A549 (cell line): ENCODE data around the gene PTPRG. TPM values are rescaled to one million over a fixed set of nuclear protein-coding genes. Genes with fewer than 3 reads are reported as not detected.

Experiments
- ATAC-seq, 2 experiments: fragments of 200-7000 bp in 1 of 2; fragments of >200 bp in 1 of 2; cut with Nextera tagmentation in 1 of 2; cut with Tn5 transposase in 1 of 2; 3 replicates each; pipeline versions ENCODE4 v1.8.0 to v1.9.1; 2018 to 2020; ENCODE audit warnings: mild to moderate bottlenecking in 1 of 2, moderate library complexity in 1 of 2
- CTCF ChIA-PET: fragments of 300-600 bp; sonication (Branson Sonifier 250); formaldehyde crosslinking; extraction: SDS; loops from one replicate; lab custom pipeline; 2021; ENCODE audit warnings: antibody characterized with exemption, inconsistent platforms; lab: Yijun Ruan, JAX
- POLR2A ChIA-PET: fragments of 350-600 bp; formaldehyde crosslinking; extraction: SDS; loops from one replicate; lab custom pipeline; 2021; ENCODE audit warnings: antibody characterized with exemption, inconsistent platforms; lab: Yijun Ruan, JAX
- DNase-seq, 2 experiments: peaks; one replicate each; pipeline versions ENCODE4 v3.0.0 to v3.0.0-alpha.2; 2011 to 2016; ENCODE audit warnings: low read depth in 1 of 2, low spot score in 1 of 2
- FAIRE-seq: peaks from 2 replicates; lab custom pipeline; 2011; peaks lifted over from hg19 to GRCh38; lab: Jason Lieb, UNC
- H3K27ac ChIP-seq, 2 experiments: fragments of >200 bp; sonication (Bioruptor Twin); formaldehyde crosslinking; 3 replicates each; pipeline ENCODE4 v1.5.1; 2016 to 2017
- H3K4me1 ChIP-seq: fragments of >200 bp; sonication (Bioruptor Twin); formaldehyde crosslinking; 3 replicates; pipeline ENCODE4 v1.6.1; 2016
- H3K4me2 ChIP-seq: fragments of >200 bp; sonication (Bioruptor Twin); formaldehyde crosslinking; 3 replicates; pipeline ENCODE4 v1.6.1; 2016
- H3K4me3 ChIP-seq: fragments of >200 bp; sonication (Bioruptor Twin); formaldehyde crosslinking; 3 replicates; pipeline ENCODE4 v1.5.1; 2016
- H3K9me3 ChIP-seq: fragments of >200 bp; sonication (Bioruptor Twin); formaldehyde crosslinking; 3 replicates; pipeline ENCODE4 v1.6.1; 2016
- CBX2 ChIP-seq: fragments of 200-600 bp; sonication (generic); IDR thresholded peaks from 2 replicates; pipeline ENCODE4 v1.6.1; 2016; ENCODE audit warnings: low read depth, mild to moderate bottlenecking, borderline replicate concordance
- CEBPB ChIP-seq, 2 experiments: fragments of >200 bp in 1 of 2; sonication (Bioruptor Twin) in 1 of 2; formaldehyde crosslinking in 1 of 2; IDR thresholded peaks; 2 replicates each; pipeline ENCODE4 v1.6.1; 2012 to 2016
- CHD2 ChIP-seq: fragments of 150-350 bp; IDR thresholded peaks from 2 replicates; pipeline ENCODE4 v1.6.1; 2014; ENCODE audit warnings: low read length; ENCODE audit not compliant: partially characterized antibody
- EP300 ChIP-seq, 2 experiments: fragments of >200 bp; sonication (Bioruptor Twin); formaldehyde crosslinking; IDR thresholded peaks; 2 replicates in 1 of 2; 3 replicates in 1 of 2; pipeline ENCODE4 v1.6.1; 2016 to 2017
- HDAC2 ChIP-seq: fragments of 200-600 bp; sonication (generic); IDR thresholded peaks from 2 replicates; pipeline ENCODE4 v1.6.1; 2016
- HOXB13 ChIP-seq: fragments of 250-450 bp; sonication (Bioruptor Pico); IDR thresholded peaks from 2 replicates; pipeline ENCODE4 v1.5.0; 2020; ENCODE audit warnings: low read depth, mild to moderate bottlenecking, moderate library complexity
- JUN ChIP-seq, 2 experiments: fragments of >200 bp; sonication (Bioruptor Twin); formaldehyde crosslinking; IDR thresholded peaks; 2 replicates in 1 of 2; 3 replicates in 1 of 2; pipeline ENCODE4 v1.6.1; 2016 to 2017
- JUNB ChIP-seq: fragments of >200 bp; sonication (Bioruptor Twin); formaldehyde crosslinking; IDR thresholded peaks from 2 replicates; pipeline ENCODE4 v1.6.1; 2016
- MAFK ChIP-seq: fragments of 450-650 bp; IDR thresholded peaks from 2 replicates; pipeline ENCODE4 v1.6.1; 2014; ENCODE audit not compliant: partially characterized antibody
- MAZ ChIP-seq: fragments of 150-350 bp; IDR thresholded peaks from 2 replicates; pipeline ENCODE4 v1.6.1; 2014; ENCODE audit warnings: antibody characterized with exemption, low read depth, low read length, borderline replicate concordance
- PHF8 ChIP-seq: fragments of 200-600 bp; sonication (generic); IDR thresholded peaks from 2 replicates; pipeline ENCODE4 v1.6.1; 2016; ENCODE audit warnings: low read depth, mild to moderate bottlenecking, antibody characterized with exemption, moderate library complexity, borderline replicate concordance
- POLR2A ChIP-seq: IDR thresholded peaks from 2 replicates; pipeline ENCODE4 v1.6.1; 2012; ENCODE audit warnings: mild to moderate bottlenecking, low read length
- POLR2AphosphoS2 ChIP-seq: conservative IDR thresholded peaks from 2 replicates; pipeline ENCODE4 v1.6.1; 2012; ENCODE audit warnings: low read length, improper control_type of control experiment, inconsistent platforms
- RARB ChIP-seq: fragments of 250-450 bp; sonication (Bioruptor Pico); IDR thresholded peaks from 2 replicates; pipeline ENCODE4 v1.8.0; 2021; ENCODE audit warnings: mild to moderate bottlenecking, moderate library complexity
- SMC3 ChIP-seq: fragments of >200 bp; sonication (Bioruptor Twin); formaldehyde crosslinking; IDR thresholded peaks from 3 replicates; pipeline ENCODE4 v1.6.1; 2018; ENCODE audit warnings: inconsistent platforms
- SREBF2 ChIP-seq: fragments of 450-650 bp; IDR thresholded peaks from 2 replicates; pipeline ENCODE4 v1.6.1; 2014; ENCODE audit warnings: mild to moderate bottlenecking, moderate library complexity
- TFCP2L1 ChIP-seq: fragments of 250-450 bp; sonication (Bioruptor Pico); IDR thresholded peaks from 2 replicates; pipeline ENCODE4 v1.5.0; 2021; ENCODE audit warnings: mild to moderate bottlenecking
- ZFP36 ChIP-seq: fragments of 450-650 bp; IDR thresholded peaks from 2 replicates; pipeline ENCODE4 v1.6.1; 2014; ENCODE audit warnings: borderline replicate concordance; ENCODE audit not compliant: partially characterized antibody
- ZSCAN20 ChIP-seq: fragments of 250-450 bp; sonication (Bioruptor Pico); IDR thresholded peaks from 2 replicates; pipeline ENCODE4 v1.8.0; 2022; ENCODE audit warnings: mild to moderate bottlenecking, moderate library complexity
- WGBS: methylation state at CpG from one replicate; pipeline ENCODE4 v1.1.6; 2017; ENCODE audit errors: missing lambda C conversion rate; 5-methylcytosine and 5-hydroxymethylcytosine counted together
- polyA plus RNA-seq, 4 experiments: library from polyadenylated mRNA; depleted of rRNA in 3 of 4; stranded (reverse); fragments of >200 nt; fragmentation: RNase III in 1 of 4; extraction: RNeasy Plus Mini Kit Qiagen cat#74134 plus additional on column Dnase treatment in 1 of 4; gene quantifications; 2 replicates in 3 of 4; 3 replicates in 1 of 4; pipeline ENCODE4 v1.2.3, GENCODE V29; 2011 to 2017
- TF ChIP-seq, protein P1 (sequence below): IDR thresholded peaks from 2 replicates; pipeline ENCODE4 v1.6.1; 2012
- TF ChIP-seq, protein P2 (sequence below): IDR thresholded peaks from 2 replicates; pipeline ENCODE4 v1.6.1; 2012
- TF ChIP-seq, protein P3 (sequence below): fragments of >200 bp; sonication (Bioruptor Twin); formaldehyde crosslinking; IDR thresholded peaks from 2 replicates; pipeline ENCODE4 v1.6.1; 2016
- TF ChIP-seq, protein P4 (sequence below): fragments of 450-650 bp; IDR thresholded peaks from 2 replicates; pipeline ENCODE4 v1.6.1; 2014; ENCODE audit warnings: antibody characterized with exemption
- TF ChIP-seq, protein P5 (sequence below): fragments of 250-450 bp; sonication (Bioruptor Pico); IDR thresholded peaks from 2 replicates; pipeline ENCODE4 v1.5.0; 2021; ENCODE audit warnings: mild to moderate bottlenecking, moderate library complexity, borderline replicate concordance
- TF ChIP-seq, protein P6 (sequence below): fragments of >200 bp; sonication (Bioruptor Twin); formaldehyde crosslinking; IDR thresholded peaks from 3 replicates; pipeline ENCODE4 v1.5.1; 2016

PTPRG gene
- polyA plus RNA-seq, 2 of the 4 experiments (the other 2 are of a cell fraction), result 4.5 to 4.8 TPM

DNA sequence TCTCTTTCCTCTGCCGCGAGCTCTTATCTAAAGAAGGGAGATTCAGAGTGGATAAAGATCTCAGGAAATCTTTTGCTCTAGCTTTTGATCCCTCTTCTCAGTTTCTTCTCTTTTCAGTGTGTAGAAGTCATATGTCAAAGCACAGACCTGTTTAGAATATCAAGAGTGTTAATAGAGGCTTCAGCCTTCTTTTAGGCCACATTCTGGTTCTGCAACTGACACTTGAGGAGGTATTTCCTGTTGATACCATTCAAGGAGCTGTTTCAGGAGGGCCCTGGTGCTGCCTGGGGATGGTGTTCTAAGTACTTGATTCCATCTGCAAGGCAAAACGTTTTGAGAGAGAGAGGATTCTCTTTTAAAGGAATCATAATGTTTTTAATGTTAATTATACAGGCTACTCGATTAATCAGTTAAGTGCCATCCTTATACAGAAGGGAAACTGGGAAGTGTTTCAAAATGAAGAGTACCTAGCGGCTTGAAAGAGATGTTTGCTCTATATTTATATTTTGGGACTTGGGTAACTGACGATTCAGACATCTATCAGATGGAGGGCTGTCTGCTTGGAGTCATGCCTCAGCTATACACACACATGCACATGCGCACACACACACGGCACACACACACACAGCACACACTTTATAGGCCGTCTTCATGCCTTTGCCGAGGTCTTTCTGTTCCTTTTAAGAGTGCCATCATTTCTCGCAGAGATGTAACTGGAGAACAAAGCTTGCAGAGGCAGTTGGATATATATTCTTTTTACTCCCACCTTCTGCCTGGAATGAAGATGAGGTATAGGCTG, 313.9 kb downstream of the PTPRG start:
- no peak overlapping the region for H3K27ac ChIP-seq
- DNase-seq, result no peak
- ATAC-seq, result no peak
- no peak overlapping the region for H3K4me2 ChIP-seq
- WGBS, result 59% methylated on average over 11 of the region's 11 CpGs
- no peak overlapping the region for H3K4me3 ChIP-seq
- FAIRE-seq, result no peak
- ChIA-PET CTCF (interaction anchor here (1.2 kb wide), 1 partner anchor 17 kb away, joined by 3 read pairs; no protein-coding TSS in a partner anchor), POLR2A (no interaction called here)
- H3K4me1 ChIP-seq, result peaks cover 10% of the 10 kb centered on the region; the same call in 2 of the 3 replicates
- no peaks in the 10 kb centered on the region for H3K9me3 ChIP-seq
- TF ChIP-seq, protein P1, sequence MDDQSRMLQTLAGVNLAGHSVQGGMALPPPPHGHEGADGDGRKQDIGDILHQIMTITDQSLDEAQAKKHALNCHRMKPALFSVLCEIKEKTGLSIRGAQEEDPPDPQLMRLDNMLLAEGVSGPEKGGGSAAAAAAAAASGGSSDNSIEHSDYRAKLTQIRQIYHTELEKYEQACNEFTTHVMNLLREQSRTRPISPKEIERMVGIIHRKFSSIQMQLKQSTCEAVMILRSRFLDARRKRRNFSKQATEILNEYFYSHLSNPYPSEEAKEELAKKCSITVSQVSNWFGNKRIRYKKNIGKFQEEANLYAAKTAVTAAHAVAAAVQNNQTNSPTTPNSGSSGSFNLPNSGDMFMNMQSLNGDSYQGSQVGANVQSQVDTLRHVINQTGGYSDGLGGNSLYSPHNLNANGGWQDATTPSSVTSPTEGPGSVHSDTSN, result no peak
- TF ChIP-seq TFCP2L1 (CRISPR knock-in tag), result no peak
- no peak for TF ChIP-seq PHF8
- TF ChIP-seq, protein P2, sequence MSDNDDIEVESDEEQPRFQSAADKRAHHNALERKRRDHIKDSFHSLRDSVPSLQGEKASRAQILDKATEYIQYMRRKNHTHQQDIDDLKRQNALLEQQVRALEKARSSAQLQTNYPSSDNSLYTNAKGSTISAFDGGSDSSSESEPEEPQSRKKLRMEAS, result no peak
- TF ChIP-seq ZSCAN20 (CRISPR knock-in tag), result no peak
- no peak for TF ChIP-seq CEBPB (IDR thresholded peaks at IDR 0.05)
- TF ChIP-seq SMC3, result no peak
- TF ChIP-seq CBX2, result no peak
- TF ChIP-seq MAZ, result no peak
- TF ChIP-seq JUNB, result no peak

DNA sequence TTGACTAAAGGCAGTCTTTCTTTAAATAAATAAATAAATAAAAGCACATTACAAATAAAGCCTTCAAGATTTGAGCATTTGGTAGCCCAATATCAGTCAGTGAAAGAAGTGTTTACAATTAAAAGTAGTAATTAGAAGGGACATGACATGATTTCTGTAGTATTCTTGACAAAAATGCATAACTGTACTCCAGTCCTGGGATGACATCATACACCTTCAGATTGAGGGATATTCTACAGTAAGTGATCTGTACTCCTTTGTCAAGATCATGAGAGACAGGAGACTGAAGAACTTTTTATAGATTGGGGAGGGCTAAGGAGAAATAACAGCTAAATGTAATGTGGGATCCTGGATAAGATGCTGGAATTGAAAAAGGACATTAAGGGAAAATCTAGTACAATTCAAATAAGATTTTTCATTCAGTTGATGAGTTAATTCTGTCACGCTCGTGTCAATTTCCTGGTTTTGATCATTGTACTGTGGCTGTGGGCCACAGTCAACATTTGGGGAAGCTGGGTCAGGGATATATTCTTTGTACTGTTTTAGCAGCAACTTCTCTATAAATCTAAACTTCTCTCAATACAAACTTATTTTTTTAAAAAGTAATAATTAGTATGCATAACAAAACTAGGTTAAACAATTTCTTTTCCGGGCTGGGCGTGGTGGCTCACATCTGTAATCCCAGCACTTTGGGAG, 314.8 kb downstream of the PTPRG start:
- FAIRE-seq (no peak), ATAC-seq (no peak), DNase-seq (no peak)
- H3K9me3 ChIP-seq, result no peaks in the 10 kb centered on the region
- no peak overlapping the region for H3K4me2 ChIP-seq
- H3K4me3 ChIP-seq, result no peak overlapping the region
- CTCF ChIA-PET, result interaction anchor here (1.1 kb wide), 1 partner anchor 14 kb away, joined by 3 read pairs; no protein-coding TSS in a partner anchor
- H3K27ac ChIP-seq, result no peak overlapping the region
- TF ChIP-seq CHD2 (no peak), CEBPB (IDR thresholded peaks at IDR 0.05) (no peak), JUN (IDR thresholded peaks at IDR 0.05) (no peak), MAZ (no peak), HOXB13 (CRISPR knock-in tag) (no peak), EP300 (IDR thresholded peaks at IDR 0.05) (no peak), SREBF2 (no peak), TFCP2L1 (CRISPR knock-in tag) (no peak)
- TF ChIP-seq, protein P3, sequence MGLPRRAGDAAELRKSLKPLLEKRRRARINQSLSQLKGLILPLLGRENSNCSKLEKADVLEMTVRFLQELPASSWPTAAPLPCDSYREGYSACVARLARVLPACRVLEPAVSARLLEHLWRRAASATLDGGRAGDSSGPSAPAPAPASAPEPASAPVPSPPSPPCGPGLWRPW, result no peak
- POLR2A ChIA-PET, result no interaction called here
- 56% methylated on average over 4 of the region's 4 CpGs for WGBS
- H3K4me1 ChIP-seq, result peaks cover 10% of the 10 kb centered on the region; the same call in 2 of the 3 replicates

DNA sequence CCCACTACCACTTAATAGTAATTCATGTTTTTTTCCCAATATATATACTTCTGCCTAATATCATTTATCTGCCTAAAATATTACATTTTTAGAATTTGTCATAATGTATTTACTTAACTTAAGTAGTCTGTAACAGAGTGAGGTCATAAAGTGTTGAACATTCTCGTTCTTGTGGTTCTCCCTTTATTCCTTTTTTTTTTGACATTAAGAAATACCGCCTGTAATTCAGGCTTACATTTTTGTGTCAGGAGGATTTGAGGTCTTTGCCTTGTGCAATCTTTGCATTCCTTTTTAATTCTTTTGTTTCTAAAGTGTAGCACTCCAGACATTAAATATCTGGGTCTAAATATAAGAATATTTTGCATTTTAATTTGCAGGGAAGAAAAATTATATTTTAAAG, 315.4 kb downstream of the PTPRG start:
- ChIA-PET POLR2A (no interaction called here), CTCF (interaction anchor here (1.1 kb wide), 1 partner anchor 13 kb away, joined by 3 read pairs; no protein-coding TSS in a partner anchor)
- Histone ChIP-seq H3K9me3 (no peaks in the 10 kb centered on the region), H3K4me2 (peak overlapping the region; percentile 31; the same call in 1 of the 3 replicates), H3K4me3 (no peak overlapping the region), H3K27ac (no peak overlapping the region), H3K4me1 (peaks cover 10% of the 10 kb centered on the region; the same call in 2 of the 3 replicates)
- WGBS, result 43% methylated on average over 2 of the region's 2 CpGs
- no peak for ATAC-seq
- no peak for DNase-seq
- no peak for TF ChIP-seq POLR2AphosphoS2
- TF ChIP-seq, protein P4, sequence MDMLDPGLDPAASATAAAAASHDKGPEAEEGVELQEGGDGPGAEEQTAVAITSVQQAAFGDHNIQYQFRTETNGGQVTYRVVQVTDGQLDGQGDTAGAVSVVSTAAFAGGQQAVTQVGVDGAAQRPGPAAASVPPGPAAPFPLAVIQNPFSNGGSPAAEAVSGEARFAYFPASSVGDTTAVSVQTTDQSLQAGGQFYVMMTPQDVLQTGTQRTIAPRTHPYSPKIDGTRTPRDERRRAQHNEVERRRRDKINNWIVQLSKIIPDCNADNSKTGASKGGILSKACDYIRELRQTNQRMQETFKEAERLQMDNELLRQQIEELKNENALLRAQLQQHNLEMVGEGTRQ, result no peak
- TF ChIP-seq ZFP36, result no peak
- TF ChIP-seq, protein P5, sequence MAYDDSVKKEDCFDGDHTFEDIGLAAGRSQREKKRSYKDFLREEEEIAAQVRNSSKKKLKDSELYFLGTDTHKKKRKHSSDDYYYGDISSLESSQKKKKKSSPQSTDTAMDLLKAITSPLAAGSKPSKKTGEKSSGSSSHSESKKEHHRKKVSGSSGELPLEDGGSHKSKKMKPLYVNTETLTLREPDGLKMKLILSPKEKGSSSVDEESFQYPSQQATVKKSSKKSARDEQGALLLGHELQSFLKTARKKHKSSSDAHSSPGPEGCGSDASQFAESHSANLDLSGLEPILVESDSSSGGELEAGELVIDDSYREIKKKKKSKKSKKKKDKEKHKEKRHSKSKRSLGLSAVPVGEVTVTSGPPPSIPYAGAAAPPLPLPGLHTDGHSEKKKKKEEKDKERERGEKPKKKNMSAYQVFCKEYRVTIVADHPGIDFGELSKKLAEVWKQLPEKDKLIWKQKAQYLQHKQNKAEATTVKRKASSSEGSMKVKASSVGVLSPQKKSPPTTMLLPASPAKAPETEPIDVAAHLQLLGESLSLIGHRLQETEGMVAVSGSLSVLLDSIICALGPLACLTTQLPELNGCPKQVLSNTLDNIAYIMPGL (CRISPR knock-in tag), result no peak
- no peak for TF ChIP-seq MAFK
- no peak for TF ChIP-seq RARB
- TF ChIP-seq, protein P6, sequence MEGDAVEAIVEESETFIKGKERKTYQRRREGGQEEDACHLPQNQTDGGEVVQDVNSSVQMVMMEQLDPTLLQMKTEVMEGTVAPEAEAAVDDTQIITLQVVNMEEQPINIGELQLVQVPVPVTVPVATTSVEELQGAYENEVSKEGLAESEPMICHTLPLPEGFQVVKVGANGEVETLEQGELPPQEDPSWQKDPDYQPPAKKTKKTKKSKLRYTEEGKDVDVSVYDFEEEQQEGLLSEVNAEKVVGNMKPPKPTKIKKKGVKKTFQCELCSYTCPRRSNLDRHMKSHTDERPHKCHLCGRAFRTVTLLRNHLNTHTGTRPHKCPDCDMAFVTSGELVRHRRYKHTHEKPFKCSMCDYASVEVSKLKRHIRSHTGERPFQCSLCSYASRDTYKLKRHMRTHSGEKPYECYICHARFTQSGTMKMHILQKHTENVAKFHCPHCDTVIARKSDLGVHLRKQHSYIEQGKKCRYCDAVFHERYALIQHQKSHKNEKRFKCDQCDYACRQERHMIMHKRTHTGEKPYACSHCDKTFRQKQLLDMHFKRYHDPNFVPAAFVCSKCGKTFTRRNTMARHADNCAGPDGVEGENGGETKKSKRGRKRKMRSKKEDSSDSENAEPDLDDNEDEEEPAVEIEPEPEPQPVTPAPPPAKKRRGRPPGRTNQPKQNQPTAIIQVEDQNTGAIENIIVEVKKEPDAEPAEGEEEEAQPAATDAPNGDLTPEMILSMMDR, result no peak
- TF ChIP-seq, protein P1, result no peak
- no peak for TF ChIP-seq POLR2A
- TF ChIP-seq HDAC2, result no peak
- no peak for FAIRE-seq
